GM19099 (cell line): ENCODE measurements around the gene CD300E.

Source experiments
- POLR2A ChIP-seq: IDR thresholded peaks from 3 replicates; pipeline ENCODE4 v1.6.1; 2011; ENCODE audit warnings: low read depth; ENCODE audit not compliant: insufficient read length; ENCODE audit errors: extremely low read depth

The CD300E gene

GRCh38 chr17:74623693-74624093 is at the start of gene CD300E:
CD300E (minus strand) TSS chr17:74623738; CDS start chr17:74623621, 117 bp downstream.
- TF ChIP-seq POLR2A, result no peak

DNA sequence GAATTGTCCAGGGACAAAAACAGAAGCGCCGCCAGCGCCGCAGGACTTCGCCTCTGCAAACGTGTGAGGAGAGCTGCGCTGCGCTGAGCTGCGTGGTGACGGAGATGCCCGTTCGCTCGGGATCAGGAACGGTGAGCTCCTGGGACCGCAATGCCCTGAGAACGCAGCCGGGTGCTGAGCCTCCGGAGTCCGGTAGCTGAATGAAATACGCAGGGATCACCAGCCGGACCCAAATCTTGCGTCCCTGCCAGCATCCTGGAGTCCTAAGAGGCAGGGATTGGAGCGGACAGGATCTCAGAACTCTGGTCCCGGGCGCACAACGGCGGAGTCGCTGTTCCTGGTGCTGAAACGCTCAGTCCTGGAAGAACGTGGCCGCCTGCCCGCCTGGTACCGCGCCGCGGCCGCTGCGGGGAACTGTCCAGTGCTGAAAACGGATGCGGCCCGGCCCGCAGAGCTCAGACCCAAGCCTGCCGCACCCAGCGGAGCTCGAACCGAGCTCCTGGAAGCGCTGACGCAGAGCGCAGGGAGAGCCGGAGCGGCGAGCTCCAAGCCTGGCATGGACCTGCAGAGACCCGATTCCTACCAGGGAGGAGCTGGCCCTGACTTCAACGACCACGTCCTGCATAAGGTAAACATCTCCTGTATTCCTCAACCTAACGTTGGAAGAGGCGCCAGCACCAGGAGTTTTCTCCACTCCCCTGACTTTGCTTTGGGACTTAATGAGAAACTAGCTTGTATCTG is 47.7 kb upstream of the CD300E start:
- no peak for TF ChIP-seq POLR2A

DNA sequence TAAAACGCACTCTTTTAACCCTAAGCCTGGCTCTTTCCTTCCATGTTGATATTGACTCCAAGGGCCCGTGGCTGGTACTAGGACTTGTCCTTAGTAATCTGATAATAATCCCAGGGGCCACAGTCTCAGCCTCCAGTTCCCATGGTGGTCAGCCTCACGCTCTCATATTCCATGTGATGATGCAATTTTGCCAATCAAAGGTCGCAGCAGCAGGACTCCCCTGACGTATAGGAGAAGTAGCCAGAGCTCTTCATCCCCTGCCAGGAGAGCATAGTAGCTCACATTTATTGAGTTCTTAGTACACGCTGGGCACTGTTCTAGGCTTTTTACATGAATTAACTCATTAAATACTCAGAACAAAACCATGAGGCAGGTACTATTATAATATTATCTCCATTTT is 46.8 kb upstream of the CD300E start:
- TF ChIP-seq POLR2A, result no peak

- TF ChIP-seq POLR2A, result no peak
Measured at GRCh38 chr17:74663561-74663960, 40.0 kb upstream of the CD300E start.

DNA sequence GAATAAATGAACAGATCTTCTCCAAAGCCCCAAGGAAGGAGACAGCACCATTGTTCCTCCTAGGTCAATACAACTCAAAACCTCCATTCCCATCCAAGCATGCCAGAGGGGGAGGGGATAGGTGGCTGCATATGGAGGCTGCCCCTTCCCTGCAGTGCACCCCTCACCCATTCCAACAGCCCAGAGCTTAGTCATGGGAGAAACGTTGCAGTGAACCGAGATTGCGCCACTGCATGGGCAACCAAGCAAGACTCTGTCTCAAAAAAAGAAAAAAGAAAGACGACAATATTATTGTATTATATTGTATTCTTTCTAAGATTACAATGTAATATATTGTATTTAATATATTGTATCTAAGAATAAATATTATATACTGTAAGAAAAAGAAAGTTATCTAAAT is 36.4 kb upstream of the CD300E start:
- no peak for TF ChIP-seq POLR2A

- TF ChIP-seq POLR2A, result no peak
Measured at GRCh38 chr17:74658620-74659019, 35.1 kb upstream of the CD300E start.

DNA sequence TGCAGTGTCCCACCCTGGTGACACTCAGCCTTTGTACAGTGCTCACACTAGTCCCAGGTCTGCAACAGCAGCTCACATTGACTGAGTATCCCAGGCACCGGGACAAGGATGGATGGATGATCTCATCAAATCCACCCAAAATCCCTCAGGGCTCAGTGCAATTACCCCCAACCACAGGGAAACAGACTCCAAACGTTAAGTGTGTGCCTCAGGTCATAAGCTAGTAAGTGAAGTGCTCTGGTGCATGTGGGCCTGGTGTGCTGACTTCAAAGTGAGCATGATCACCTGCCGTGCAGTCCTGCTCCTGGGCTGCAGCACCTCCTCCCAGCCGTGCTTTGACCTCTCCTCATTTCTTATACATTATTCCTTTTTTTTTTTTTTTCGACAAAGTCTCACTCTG is 31.2 kb upstream of the CD300E start:
- no peak for TF ChIP-seq POLR2A

GRCh38 chr17:74652020-74652419 is 28.5 kb upstream of the CD300E start:
- no peak for TF ChIP-seq POLR2A

- no peak for TF ChIP-seq POLR2A
Measured at GRCh38 chr17:74649909-74650308, 26.4 kb upstream of the CD300E start.

- TF ChIP-seq POLR2A, result no peak
Measured at GRCh38 chr17:74647871-74648672, 24.5 kb upstream of the CD300E start.

- no peak for TF ChIP-seq POLR2A
Measured at GRCh38 chr17:74646231-74646630, 22.7 kb upstream of the CD300E start.

- no peak for TF ChIP-seq POLR2A
Measured at GRCh38 chr17:74645010-74645409, 21.5 kb upstream of the CD300E start.

DNA sequence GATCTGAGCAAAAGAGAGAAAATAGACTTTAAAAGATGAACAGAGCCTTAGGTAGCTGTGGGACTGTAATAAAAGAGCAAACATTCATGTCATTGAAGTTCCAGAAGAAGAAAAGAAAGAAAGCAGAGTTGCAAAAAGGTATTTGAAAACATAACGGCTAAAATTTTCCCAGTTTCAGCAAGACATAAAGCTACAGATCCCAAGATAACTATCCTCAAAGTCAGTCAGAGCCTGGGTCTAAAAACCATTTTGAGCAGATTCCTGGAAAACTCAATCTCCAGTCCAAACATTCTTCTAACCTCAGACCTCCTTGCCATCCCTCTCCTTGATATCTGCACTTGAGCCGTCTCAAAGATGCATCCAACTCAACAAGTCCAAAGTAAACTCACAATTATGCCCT is 20.9 kb upstream of the CD300E start:
- TF ChIP-seq POLR2A, result no peak

DNA sequence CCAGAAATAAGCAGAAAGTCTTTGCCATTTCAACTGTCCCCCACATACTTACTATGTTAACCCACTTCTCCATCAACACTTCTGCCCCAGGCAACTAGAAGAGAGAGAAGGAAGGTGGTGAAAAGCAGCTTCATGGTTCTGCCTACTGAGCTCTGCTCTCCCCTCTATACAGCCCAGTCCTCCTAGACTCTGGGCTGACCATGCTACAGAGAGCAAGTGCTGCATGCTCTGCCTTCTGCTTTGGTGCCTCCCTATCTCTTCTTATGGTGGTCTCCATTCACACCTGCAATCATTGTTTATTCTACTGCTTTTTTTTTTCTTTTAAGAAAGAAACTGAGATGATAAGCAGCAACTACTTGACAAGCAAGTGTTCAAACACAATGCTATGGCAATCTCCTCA is 20.3 kb upstream of the CD300E start:
- no peak for TF ChIP-seq POLR2A

DNA sequence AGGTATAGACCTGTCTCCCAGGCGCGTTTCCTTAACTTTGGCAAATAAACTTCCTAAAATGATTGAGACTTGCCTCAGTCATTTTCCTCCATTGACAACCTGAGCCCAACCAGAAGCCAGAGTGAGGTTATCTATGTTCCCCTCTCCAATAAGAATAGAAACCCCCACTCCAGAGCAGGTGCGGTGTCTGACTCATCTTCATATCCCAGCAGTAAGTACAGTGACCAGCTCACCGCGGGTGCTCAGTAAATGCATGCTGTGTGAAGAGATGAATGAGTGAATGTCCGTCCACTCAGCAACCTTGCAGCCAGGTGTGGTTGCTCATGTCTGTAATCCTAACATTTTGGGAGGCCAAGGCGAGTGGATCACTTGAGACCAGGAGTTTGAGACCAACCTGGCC is 19.5 kb upstream of the CD300E start:
- no peak for TF ChIP-seq POLR2A

DNA sequence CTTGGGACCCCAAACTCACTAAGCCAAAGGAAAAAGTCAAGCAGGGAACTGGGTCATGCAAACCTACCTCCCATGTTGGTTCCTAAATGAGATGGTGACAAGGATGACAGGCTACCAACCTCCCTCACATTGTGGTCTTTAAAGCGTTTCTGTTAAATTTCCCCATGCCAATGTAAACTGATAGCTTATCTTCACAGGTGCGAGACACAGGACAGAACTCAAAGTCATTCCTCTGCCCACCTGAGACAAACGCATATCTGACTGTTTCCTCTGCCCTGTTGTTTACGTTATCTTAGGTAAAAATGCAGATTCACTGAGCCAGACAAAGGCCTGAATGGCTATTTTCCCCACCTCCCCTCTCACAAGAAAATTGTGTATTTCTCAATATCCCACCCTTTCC is 19.0 kb upstream of the CD300E start:
- no peak for TF ChIP-seq POLR2A
